ENCODE measurements around the gene TTF1. TPM values are rescaled to one million over a fixed set of nuclear protein-coding genes. Genes with fewer than 3 reads are reported as not detected.

The TTF1 gene
- total RNA-seq, 1 donor from 2014 or later, result 28.6 TPM

- peaks cover 35% of the 10 kb centered on the region for H3K36me3 Mint-ChIP-seq
- no peak for DNase-seq (ENCODE audit: low spot score)
- Histone ChIP-seq H3F3A (ENCODE audit: low read depth) (no peaks in the 10 kb centered on the region), H3K27me3 (no peaks in the 10 kb centered on the region), H3K9ac (no peak overlapping the region), H3K79me2 (ENCODE audit: low read depth) (no peaks in the 10 kb centered on the region), H4K20me1 (ENCODE audit: low read depth) (no peaks in the 10 kb centered on the region), H3K4me3 (no peak overlapping the region), H3K36me3 (peaks cover 18% of the 10 kb centered on the region), H3K4me1 (no peaks in the 10 kb centered on the region), H3K4me2 (no peak overlapping the region), H3K9me3 (ENCODE audit: low read depth) (no peaks in the 10 kb centered on the region), H3K27ac (no peak overlapping the region), H2AFZ (replicated peaks) (no peak overlapping the region)
- H3K9me3 Mint-ChIP-seq, result no peaks in the 10 kb centered on the region
- no peak overlapping the region for H3K27ac Mint-ChIP-seq
- peaks cover 3% of the 10 kb centered on the region for H3K27me3 Mint-ChIP-seq (ENCODE audit: insufficient read depth, low read depth)
- H3K4me3 Mint-ChIP-seq, result no peak overlapping the region
- TF ChIP-seq EZH2phosphoT487 (IDR thresholded peaks at IDR 0.05) (no peak), CTCF (IDR thresholded peaks at IDR 0.05) (no peak), EZH2 (IDR thresholded peaks at IDR 0.05) (no peak)
- H3K4me1 Mint-ChIP-seq, result no peaks in the 10 kb centered on the region
Measured at GRCh38 chr9:132387133-132387532, 19.5 kb downstream of the TTF1 start.

GRCh38 chr9:132384376-132384775 is 22.3 kb downstream of the TTF1 start:
- Histone ChIP-seq H3K27me3 (no peaks in the 10 kb centered on the region), H3K36me3 (peaks cover 6% of the 10 kb centered on the region), H3K4me3 (no peak overlapping the region), H3K79me2 (ENCODE audit: low read depth) (no peaks in the 10 kb centered on the region), H3K9me3 (ENCODE audit: low read depth) (no peaks in the 10 kb centered on the region), H4K20me1 (ENCODE audit: low read depth) (no peaks in the 10 kb centered on the region), H2AFZ (replicated peaks) (no peak overlapping the region), H3K27ac (no peak overlapping the region), H3F3A (ENCODE audit: low read depth) (peaks cover 5% of the 10 kb centered on the region), H3K9ac (no peak overlapping the region), H3K4me2 (no peak overlapping the region), H3K4me1 (no peaks in the 10 kb centered on the region)
- H3K4me3 Mint-ChIP-seq, result no peak overlapping the region
- H3K9me3 Mint-ChIP-seq, result no peaks in the 10 kb centered on the region
- no peaks in the 10 kb centered on the region for H3K4me1 Mint-ChIP-seq
- peaks cover 27% of the 10 kb centered on the region for H3K36me3 Mint-ChIP-seq
- H3K27me3 Mint-ChIP-seq (ENCODE audit: insufficient read depth, low read depth), result peaks cover 3% of the 10 kb centered on the region
- no peak for DNase-seq (ENCODE audit: low spot score)
- no peak overlapping the region for H3K27ac Mint-ChIP-seq
- TF ChIP-seq EZH2phosphoT487 (IDR thresholded peaks at IDR 0.05) (no peak), CTCF (IDR thresholded peaks at IDR 0.05) (no peak), EZH2 (IDR thresholded peaks at IDR 0.05) (no peak)

GRCh38 chr9:132383462-132383883 is 23.2 kb downstream of the TTF1 start:
- no peak overlapping the region for H3K27ac ChIP-seq
- no peak overlapping the region for H3K4me2 ChIP-seq
- peaks cover 2% of the 10 kb centered on the region for H3K36me3 ChIP-seq
- H4K20me1 ChIP-seq (ENCODE audit: low read depth), result no peaks in the 10 kb centered on the region
- no peak overlapping the region for H3K27ac Mint-ChIP-seq
- no peak overlapping the region for H3K4me3 Mint-ChIP-seq
- no peaks in the 10 kb centered on the region for H3K9me3 Mint-ChIP-seq
- H3K27me3 Mint-ChIP-seq (ENCODE audit: insufficient read depth, low read depth), result peaks cover 3% of the 10 kb centered on the region
- H3K9me3 ChIP-seq (ENCODE audit: low read depth), result no peaks in the 10 kb centered on the region
- no peak overlapping the region for H3K9ac ChIP-seq
- H3K79me2 ChIP-seq (ENCODE audit: low read depth), result no peaks in the 10 kb centered on the region
- peaks cover 26% of the 10 kb centered on the region for H3K36me3 Mint-ChIP-seq
- H3K27me3 ChIP-seq, result no peaks in the 10 kb centered on the region
- no peaks in the 10 kb centered on the region for H3K4me1 Mint-ChIP-seq
- DNase-seq (ENCODE audit: low spot score), result no peak
- H3K4me3 ChIP-seq, result no peak overlapping the region
- H3F3A ChIP-seq (ENCODE audit: low read depth), result peaks cover 14% of the 10 kb centered on the region
- TF ChIP-seq EZH2phosphoT487 (IDR thresholded peaks at IDR 0.05) (no peak), CTCF (IDR thresholded peaks at IDR 0.05) (no peak), EZH2 (IDR thresholded peaks at IDR 0.05) (no peak)
- no peaks in the 10 kb centered on the region for H3K4me1 ChIP-seq
- H2AFZ ChIP-seq (replicated peaks), result no peak overlapping the region

Measured in neural progenitor cell (in vitro differentiated cells).